K562 (cell line): ENCODE data around the gene ABCA8. TPM values are rescaled to one million over a fixed set of nuclear protein-coding genes. Genes with fewer than 3 reads are reported as not detected.

Source experiments
- ATAC-seq: fragments of 200-7000 bp; cut with Tn5 transposase; 3 replicates; pipeline ENCODE4 v1.9.1; 2020; ENCODE audit warnings: moderate library complexity
- BruUV-seq: library from RNA; stranded (reverse); fragments of 400-500 nt; replicated peaks from 2 replicates; lab custom pipeline; 2021; lab: Mats Ljungman, UMichigan
- CTCF ChIA-PET: fragments of 300-600 bp; formaldehyde crosslinking; extraction: SDS; loops from one replicate; lab custom pipeline; 2021; ENCODE audit warnings: low intra/inter-chr PET ratio; lab: Yijun Ruan, JAX
- POLR2A ChIA-PET: fragments of 300-600, 350-650 bp; sonication (Branson Sonifier 250); formaldehyde crosslinking; extraction: SDS; loops from one replicate; lab custom pipeline; 2021; ENCODE audit warnings: antibody characterized with exemption, inconsistent platforms; lab: Yijun Ruan, JAX
- DNase-seq, 4 experiments: peaks; one replicate each; pipeline versions ENCODE4 v3.0.0 to v3.0.0-alpha.2; 2011 to 2018; ENCODE audit warnings: low spot score in 3 of 4, mixed read lengths in 3 of 4; ENCODE audit errors: extremely low read depth in 1 of 4
- FAIRE-seq: peaks from 2 replicates; lab custom pipeline; 2011; peaks lifted over from hg19 to GRCh38; lab: Jason Lieb, UNC
- H2AFZ ChIP-seq: 2 replicates; pipeline ENCODE4 v1.6.0; 2011; ENCODE audit warnings: low read depth, low read length, control low read depth, inconsistent platforms
- H3K27ac ChIP-seq: fragments of 200-600 bp; 3 replicates; pipeline ENCODE4 v1.8.0; 2011; ENCODE audit warnings: low read depth, mild to moderate bottlenecking, control low read depth, inconsistent platforms, low read length, moderate library complexity, mixed read lengths; ENCODE audit errors: extremely low read depth
- H3K27me3 ChIP-seq, 2 experiments: fragments of 300-600 bp in 1 of 2; 2 replicates in 1 of 2; 3 replicates in 1 of 2; pipeline versions ENCODE4 v1.6.0 to v1.8.0; 2011; ENCODE audit warnings: inconsistent platforms in 2 of 2, low read length in 2 of 2, mild to moderate bottlenecking in 1 of 2, mixed read lengths in 1 of 2, moderate library complexity in 1 of 2; ENCODE audit not compliant: control insufficient read depth in 2 of 2, insufficient read depth in 2 of 2
- H3K36me3 ChIP-seq: fragments of 300-600 bp; 3 replicates; pipeline ENCODE4 v1.8.0; 2011; ENCODE audit warnings: mild to moderate bottlenecking, low read length, inconsistent platforms; ENCODE audit not compliant: control insufficient read depth, insufficient read depth
- H3K4me1 ChIP-seq, 2 experiments: fragments of 200-600 bp in 1 of 2; replicated peaks in 1 of 2; 2 replicates in 1 of 2; 3 replicates in 1 of 2; pipeline versions ENCODE4 v1.5.1 to v1.8.0; 2011; ENCODE audit warnings: inconsistent platforms in 2 of 2, low read length in 2 of 2, mild to moderate bottlenecking in 1 of 2, mixed read lengths in 1 of 2, moderate library complexity in 1 of 2; ENCODE audit not compliant: control insufficient read depth in 2 of 2, insufficient read depth in 2 of 2
- H3K4me2 ChIP-seq: 2 replicates; pipeline ENCODE4 v1.6.1; 2011; ENCODE audit warnings: low read length, control low read depth, inconsistent platforms, mixed read lengths; ENCODE audit not compliant: insufficient read depth
- H3K4me3 ChIP-seq: fragments of 200-600 bp; sonication (generic), shearing (Covaris generic); 2 replicates; pipeline ENCODE4 v1.5.1; 2016; ENCODE audit warnings: control low read depth, inconsistent platforms
- H3K79me2 ChIP-seq: fragments of 200-600 bp; 3 replicates; pipeline ENCODE4 v1.8.0; 2011; ENCODE audit warnings: low read length, inconsistent platforms; ENCODE audit not compliant: control insufficient read depth, insufficient read depth
- H3K9ac ChIP-seq, 2 experiments: 2 replicates each; pipeline versions ENCODE4 v1.6.0 to v1.6.1; 2011; ENCODE audit warnings: low read depth in 2 of 2, low read length in 2 of 2, control low read depth in 1 of 2, inconsistent platforms in 1 of 2, mild to moderate bottlenecking in 1 of 2, mixed read lengths in 1 of 2; ENCODE audit not compliant: insufficient read depth in 1 of 2
- H3K9me1 ChIP-seq: one replicate; pipeline ENCODE4 v1.6.0; 2011; ENCODE audit warnings: inconsistent platforms, mild to moderate bottlenecking, low read length, moderate library complexity; ENCODE audit not compliant: control insufficient read depth, insufficient read depth
- H3K9me3 ChIP-seq: replicated peaks from 2 replicates; pipeline ENCODE4 v1.5.1; 2011; ENCODE audit warnings: low read depth, low read length, inconsistent platforms; ENCODE audit not compliant: control insufficient read depth, insufficient read depth
- H4K20me1 ChIP-seq: replicated peaks from 2 replicates; pipeline ENCODE4 v1.6.1; 2011; ENCODE audit warnings: low read length, inconsistent platforms, mixed read lengths; ENCODE audit not compliant: control insufficient read depth, insufficient read depth
- CBFA2T3 ChIP-seq: fragments of 450-650 bp; IDR thresholded peaks from 2 replicates; pipeline ENCODE4 v1.6.1; 2017
- FOSL1 ChIP-seq: fragments of 200-800 bp; sonication (Bioruptor generic); conservative IDR thresholded peaks from 2 replicates; pipeline ENCODE4 v1.6.1; 2016; ENCODE audit warnings: missing genetic modification characterization, missing compliant biosample characterization
- MED1 ChIP-seq: sonication (generic); formaldehyde crosslinking; IDR thresholded peaks from 2 replicates; pipeline ENCODE4 v1.8.1; 2023; ENCODE audit warnings: missing genetic modification reagents, borderline replicate concordance
- MXI1 ChIP-seq: IDR thresholded peaks from 2 replicates; pipeline ENCODE4 v1.6.1; 2011; ENCODE audit warnings: low read depth, mild to moderate bottlenecking, improper control_type of control experiment, low read length
- NFATC3 ChIP-seq: fragments of 450-650 bp; IDR thresholded peaks from 2 replicates; pipeline ENCODE4 v1.6.1; 2017; ENCODE audit warnings: mild to moderate bottlenecking
- POLR2H ChIP-seq: IDR thresholded peaks from 2 replicates; pipeline ENCODE4 v1.6.1; 2016; ENCODE audit warnings: missing genetic modification characterization, low read depth, mild to moderate bottlenecking, control low read depth, missing compliant biosample characterization, moderate library complexity
- PYGO2 ChIP-seq: fragments of 450-650 bp; IDR thresholded peaks from 2 replicates; pipeline ENCODE4 v1.6.1; 2016; ENCODE audit warnings: mild to moderate bottlenecking, missing genetic modification characterization, moderate library complexity, missing compliant biosample characterization
- SIN3B ChIP-seq: fragments of 450-650 bp; IDR thresholded peaks from 2 replicates; pipeline ENCODE4 v1.6.1; 2017; ENCODE audit warnings: low read depth, mild to moderate bottlenecking, moderate library complexity
- SMARCB1 ChIP-seq: IDR thresholded peaks from 2 replicates; pipeline ENCODE4 v1.6.1; 2011; ENCODE audit warnings: improper control_type of control experiment, low read depth; ENCODE audit not compliant: insufficient read length
- TCF7 ChIP-seq: sonication (generic); IDR thresholded peaks from 2 replicates; pipeline ENCODE4 v1.6.1; 2016; ENCODE audit warnings: antibody characterized with exemption, borderline replicate concordance
- TFAM ChIP-seq: fragments of 250-450 bp; sonication (Bioruptor Pico); conservative IDR thresholded peaks from 2 replicates; pipeline ENCODE4 v1.5.0; 2021; ENCODE audit warnings: mild to moderate bottlenecking, moderate library complexity
- ZNF12 ChIP-seq: sonication (generic); formaldehyde crosslinking; IDR thresholded peaks from 2 replicates; pipeline ENCODE4 v1.4.0; 2020; ENCODE audit warnings: mild to moderate bottlenecking, missing genetic modification reagents
- ZNF124 ChIP-seq: sonication (generic); formaldehyde crosslinking; IDR thresholded peaks from 2 replicates; pipeline ENCODE4 v1.8.1; 2022; ENCODE audit warnings: missing genetic modification reagents
- ZNF146 ChIP-seq: IDR thresholded peaks from one replicate; pipeline ENCODE4 v1.6.1; 2018; ENCODE audit warnings: missing compliant biosample characterization; ENCODE audit not compliant: unreplicated experiment
- WGBS: fragments of 100-300 bp; shearing (Covaris generic); methylation state at CpG from one replicate; pipeline ENCODE4 v1.1.6; 2016; ENCODE audit warnings: low coverage, mixed read lengths; ENCODE audit not compliant: insufficient coverage; ENCODE audit errors: missing lambda C conversion rate; 5-methylcytosine and 5-hydroxymethylcytosine counted together
- in situ Hi-C: fragments of 300-500 bp; cut with MboI; formaldehyde crosslinking; loops from 4 replicates; pipeline ENCODE4 v1.15.0; 2018; ENCODE audit warnings: inconsistent platforms, mixed read lengths
- intact Hi-C: fragments of 100-400 bp; cut with micrococcal nuclease; formaldehyde crosslinking; loops from 2 replicates; pipeline ENCODE4 v1.14.2; 2022
- polyA plus RNA-seq, 8 experiments: library from polyadenylated mRNA; depleted of rRNA in 4 of 8; stranded (reverse) in 5 of 8; unstranded in 3 of 8; fragments of >200 nt; fragmentation: Nextera tagmentation in 2 of 8; fragmentation: Illumina TruSeq in 1 of 8; extraction: Ambion mirVana in 2 of 8; extraction: Trizol in 1 of 8; gene quantifications; 2 replicates each; pipeline versions ENCODE4 v1.2.1 to v1.2.3, GENCODE V29; 2011 to 2014; ENCODE audit warnings: inconsistent platforms in 1 of 8, missing spikeins in 1 of 8
- total RNA-seq, 7 experiments: library from RNA; depleted of rRNA in 6 of 7; stranded (reverse); fragments of >200 nt in 6 of 7; fragmentation: Illumina TruSeq in 2 of 7; extraction: Trizol in 2 of 7; gene quantifications; 2 replicates each; pipeline versions ENCODE4 v1.2.1 to v1.2.3, GENCODE V29; 2011 to 2021; ENCODE audit warnings: low replicate concordance in 1 of 7
- TF ChIP-seq, protein P1 (sequence below): sonication (generic); formaldehyde crosslinking; IDR thresholded peaks from 2 replicates; pipeline ENCODE4 v1.4.0; 2020; ENCODE audit warnings: mild to moderate bottlenecking, missing genetic modification reagents

The ABCA8 gene
- total and polyA plus RNA-seq, 9 of the 15 experiments (the other 6 are each of a cell fraction or from before 2014, with no cell fraction given), result 1.8 to 13.2 (median 12.0) TPM

DNA sequence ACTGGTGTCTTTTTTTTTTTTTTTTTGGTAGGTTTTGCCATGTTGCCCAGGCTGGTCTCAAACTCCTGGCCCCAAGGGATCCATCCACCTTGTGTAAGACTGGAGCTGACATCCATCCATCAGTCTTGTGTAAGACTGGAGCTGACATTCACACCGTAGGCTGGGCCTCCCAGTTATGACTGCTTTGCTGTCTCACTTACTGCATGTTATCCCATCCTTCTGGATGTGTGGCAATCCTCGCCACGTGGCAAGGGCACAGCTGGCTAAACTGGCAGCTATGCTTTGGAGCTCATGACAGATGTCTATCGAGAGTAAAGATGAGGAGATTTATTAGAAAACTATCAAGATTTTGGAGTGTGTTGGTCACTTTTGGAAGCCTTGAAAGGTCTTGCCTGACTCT is 115.1 kb downstream of the ABCA8 start:
- BruUV-seq, result no TSS peak
- H3K79me2 ChIP-seq, result no peaks in the 10 kb centered on the region
- in situ Hi-C loops, result no loop called here
- H3K4me2 ChIP-seq, result no peak overlapping the region
- H3K4me3 ChIP-seq, result no peak overlapping the region
- CTCF ChIA-PET, result no interaction called here
- H3K9me1 ChIP-seq, result no peaks in the 10 kb centered on the region
- intact Hi-C loops, result no loop called here
- POLR2A ChIA-PET, result no interaction called here
- FAIRE-seq (no peak), ATAC-seq (no peak), DNase-seq (no peak)
- no peak overlapping the region for H3K9ac ChIP-seq
- no peak overlapping the region for H3K27ac ChIP-seq
- H3K4me1 ChIP-seq, result no peaks in the 10 kb centered on the region
- no peaks in the 10 kb centered on the region for H3K9me3 ChIP-seq
- H2AFZ ChIP-seq, result no peak overlapping the region
- TF ChIP-seq ZNF146 (CRISPR knock-in tag) (no peak), TFAM (no peak), CBFA2T3 (no peak), ZNF124 (CRISPR knock-in tag) (no peak), SIN3B (no peak), MED1 (CRISPR knock-in tag) (no peak), PYGO2 (no peak)
- peaks cover 0 to 5% of the 10 kb centered on the region in 2 experiments; a peak in 3 of 5 replicates for H3K27me3 ChIP-seq
- H3K36me3 ChIP-seq, result no peaks in the 10 kb centered on the region
- 6% methylated on average over 4 of the region's 4 CpGs for WGBS
- H4K20me1 ChIP-seq, result no peaks in the 10 kb centered on the region

GRCh38 chr17:68835071-68835470 is 120.1 kb downstream of the ABCA8 start:
- WGBS, result 0% methylated on average over 2 of the region's 2 CpGs
- Histone ChIP-seq H3K79me2 (no peaks in the 10 kb centered on the region), H3K4me3 (no peak overlapping the region), H3K4me2 (no peak overlapping the region), H3K27ac (no peak overlapping the region), H4K20me1 (no peaks in the 10 kb centered on the region), H3K9me1 (no peaks in the 10 kb centered on the region), H3K27me3 (peaks cover 0 to 2% of the 10 kb centered on the region in 2 experiments; a peak in 2 of 5 replicates), H2AFZ (no peak overlapping the region), H3K9ac (no peak overlapping the region), H3K9me3 (no peaks in the 10 kb centered on the region), H3K4me1 (no peaks in the 10 kb centered on the region), H3K36me3 (no peaks in the 10 kb centered on the region)
- FAIRE-seq (no peak), DNase-seq (no peak), ATAC-seq (no peak)
- CTCF ChIA-PET, result no interaction called here
- in situ Hi-C loops (no loop called here), intact Hi-C loops (no loop called here)
- TF ChIP-seq ZNF12 (CRISPR knock-in tag), result no peak
- no peak for TF ChIP-seq POLR2H (tag)
- TF ChIP-seq FOSL1 (tag), result no peak
- TF ChIP-seq NFATC3, result no peak
- no peak for TF ChIP-seq TCF7
- TF ChIP-seq, protein P1, sequence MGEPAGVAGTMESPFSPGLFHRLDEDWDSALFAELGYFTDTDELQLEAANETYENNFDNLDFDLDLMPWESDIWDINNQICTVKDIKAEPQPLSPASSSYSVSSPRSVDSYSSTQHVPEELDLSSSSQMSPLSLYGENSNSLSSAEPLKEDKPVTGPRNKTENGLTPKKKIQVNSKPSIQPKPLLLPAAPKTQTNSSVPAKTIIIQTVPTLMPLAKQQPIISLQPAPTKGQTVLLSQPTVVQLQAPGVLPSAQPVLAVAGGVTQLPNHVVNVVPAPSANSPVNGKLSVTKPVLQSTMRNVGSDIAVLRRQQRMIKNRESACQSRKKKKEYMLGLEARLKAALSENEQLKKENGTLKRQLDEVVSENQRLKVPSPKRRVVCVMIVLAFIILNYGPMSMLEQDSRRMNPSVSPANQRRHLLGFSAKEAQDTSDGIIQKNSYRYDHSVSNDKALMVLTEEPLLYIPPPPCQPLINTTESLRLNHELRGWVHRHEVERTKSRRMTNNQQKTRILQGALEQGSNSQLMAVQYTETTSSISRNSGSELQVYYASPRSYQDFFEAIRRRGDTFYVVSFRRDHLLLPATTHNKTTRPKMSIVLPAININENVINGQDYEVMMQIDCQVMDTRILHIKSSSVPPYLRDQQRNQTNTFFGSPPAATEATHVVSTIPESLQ, result no peak
- TF ChIP-seq MXI1, result no peak
- TF ChIP-seq SMARCB1, result no peak
- POLR2A ChIA-PET, result no interaction called here
- BruUV-seq, result no TSS peak
